Mucosa of descending colon (tissue), 3 donors: ENCODE measurements around the gene FUOM. TPM values are rescaled to one million over a fixed set of nuclear protein-coding genes. Genes with fewer than 3 reads are reported as not detected.

ENCODE experiments used
- ATAC-seq: fragments of 200-7000 bp; cut with Tn5 transposase; one replicate; pipeline ENCODE4 v1.9.1; 2020; ENCODE audit warnings: mild to moderate bottlenecking, moderate library complexity
- DNase-seq, 3 donors: peaks; one replicate each; pipeline ENCODE4 v3.0.0-alpha.2; 2020
- H3K36me3 ChIP-seq: fragments of 200-600 bp; one replicate; pipeline ENCODE4 v1.8.0; 2021; ENCODE audit warnings: low read depth, mild to moderate bottlenecking
- H3K4me1 ChIP-seq: fragments of 200-600 bp; one replicate; pipeline ENCODE4 v1.8.0; 2021; ENCODE audit warnings: low read depth, mild to moderate bottlenecking
- H3K4me3 ChIP-seq: fragments of 200-600 bp; one replicate; pipeline ENCODE4 v1.8.0; 2021; ENCODE audit warnings: mild to moderate bottlenecking
- H3K9me3 ChIP-seq: fragments of 200-600 bp; one replicate; pipeline ENCODE4 v1.8.0; 2021; ENCODE audit warnings: mild to moderate bottlenecking
- intact Hi-C, 2 donors: fragments of 100-400 bp; cut with DNase I in 1 of 2; cut with micrococcal nuclease in 1 of 2; formaldehyde crosslinking; loops; one replicate each; pipeline versions ENCODE4 v1.11.0 to v1.11.1; 2022; cut with DNase I, micrococcal nuclease
- total RNA-seq, 3 donors: library from RNA; stranded (reverse); fragmentation: NEBNext Ultra II Directional in 2 of 3; extraction: Animal tissue kit (Norgen Biotek cat#: 25700) in 2 of 3; gene quantifications; one replicate each; pipeline versions ENCODE4 v1.2.1 to v1.2.4, GENCODE V29; 2021 to 2023
- TF ChIP-seq, protein P1 (sequence below): fragments of 200-600 bp; IDR thresholded peaks from one replicate; pipeline ENCODE4 v1.8.0; 2022; ENCODE audit warnings: antibody characterized with exemption, mild to moderate bottlenecking
- donor health status: DM: no; HTN: no; CAD: no; lungs with moderate emphysema.
- donor health status: DM: no; HTN: no; CAD: no.
- donor health status: DM: no; HTN: yes; CAD: no.

FUOM gene
- total RNA-seq, 3 donors from 2014 or later = 13.5 to 22.2 (median 18.8) TPM

DNA sequence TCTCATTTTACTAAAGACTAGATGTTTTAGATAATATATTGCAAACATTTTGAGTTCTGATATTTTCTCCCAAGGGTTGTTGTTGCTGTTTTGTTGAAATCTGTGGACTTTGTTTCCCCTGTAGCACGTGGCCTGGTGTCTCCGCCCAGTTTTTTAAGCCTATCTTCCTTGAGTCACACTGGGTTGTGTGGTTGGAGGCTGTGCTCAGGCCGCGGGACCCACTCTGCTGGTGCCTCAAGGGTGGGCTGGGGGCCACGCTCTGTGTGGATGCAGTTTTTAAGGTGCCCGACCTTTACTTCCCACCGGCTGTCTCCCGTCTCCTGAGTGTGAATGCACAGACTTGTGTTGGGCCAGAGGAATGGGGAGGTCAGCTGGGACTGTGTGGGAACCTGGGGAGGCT is 14.9 kb downstream of the FUOM start:
- Histone ChIP-seq H3K36me3 (no peaks in the 10 kb centered on the region), H3K4me1 (peaks cover 7% of the 10 kb centered on the region), H3K4me3 (no peak overlapping the region), H3K9me3 (no peaks in the 10 kb centered on the region)
- no peak for DNase-seq
- ATAC-seq = no peak
- TF ChIP-seq, protein P1, sequence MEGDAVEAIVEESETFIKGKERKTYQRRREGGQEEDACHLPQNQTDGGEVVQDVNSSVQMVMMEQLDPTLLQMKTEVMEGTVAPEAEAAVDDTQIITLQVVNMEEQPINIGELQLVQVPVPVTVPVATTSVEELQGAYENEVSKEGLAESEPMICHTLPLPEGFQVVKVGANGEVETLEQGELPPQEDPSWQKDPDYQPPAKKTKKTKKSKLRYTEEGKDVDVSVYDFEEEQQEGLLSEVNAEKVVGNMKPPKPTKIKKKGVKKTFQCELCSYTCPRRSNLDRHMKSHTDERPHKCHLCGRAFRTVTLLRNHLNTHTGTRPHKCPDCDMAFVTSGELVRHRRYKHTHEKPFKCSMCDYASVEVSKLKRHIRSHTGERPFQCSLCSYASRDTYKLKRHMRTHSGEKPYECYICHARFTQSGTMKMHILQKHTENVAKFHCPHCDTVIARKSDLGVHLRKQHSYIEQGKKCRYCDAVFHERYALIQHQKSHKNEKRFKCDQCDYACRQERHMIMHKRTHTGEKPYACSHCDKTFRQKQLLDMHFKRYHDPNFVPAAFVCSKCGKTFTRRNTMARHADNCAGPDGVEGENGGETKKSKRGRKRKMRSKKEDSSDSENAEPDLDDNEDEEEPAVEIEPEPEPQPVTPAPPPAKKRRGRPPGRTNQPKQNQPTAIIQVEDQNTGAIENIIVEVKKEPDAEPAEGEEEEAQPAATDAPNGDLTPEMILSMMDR = no peak
- intact Hi-C loops = no loop called here

DNA sequence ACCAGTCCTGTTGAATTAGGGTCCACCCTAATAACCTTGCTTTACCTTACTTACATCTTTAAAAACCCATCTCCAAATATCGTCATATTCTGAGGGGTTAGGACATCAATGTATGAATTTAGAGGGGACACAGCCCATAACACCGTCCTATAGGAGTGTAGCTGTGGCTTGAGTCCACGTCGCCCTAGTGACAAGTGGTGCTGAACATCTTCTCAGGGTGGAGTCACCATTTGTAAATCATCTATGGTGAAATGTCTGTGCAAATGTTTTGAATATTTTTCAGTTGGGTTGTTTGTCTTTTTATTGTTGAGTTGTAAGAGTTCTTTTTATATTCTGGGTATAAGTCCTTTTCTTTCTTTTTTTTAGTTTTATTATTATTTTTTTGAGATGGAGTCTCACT is 15.8 kb downstream of the FUOM start:
- no peaks in the 10 kb centered on the region for H3K9me3 ChIP-seq
- peaks cover 5% of the 10 kb centered on the region for H3K4me1 ChIP-seq
- DNase-seq (no peak), ATAC-seq (no peak)
- H3K36me3 ChIP-seq = no peaks in the 10 kb centered on the region
- intact Hi-C loops = no loop called here
- TF ChIP-seq, protein P1 = no peak
- H3K4me3 ChIP-seq = no peak overlapping the region

DNA sequence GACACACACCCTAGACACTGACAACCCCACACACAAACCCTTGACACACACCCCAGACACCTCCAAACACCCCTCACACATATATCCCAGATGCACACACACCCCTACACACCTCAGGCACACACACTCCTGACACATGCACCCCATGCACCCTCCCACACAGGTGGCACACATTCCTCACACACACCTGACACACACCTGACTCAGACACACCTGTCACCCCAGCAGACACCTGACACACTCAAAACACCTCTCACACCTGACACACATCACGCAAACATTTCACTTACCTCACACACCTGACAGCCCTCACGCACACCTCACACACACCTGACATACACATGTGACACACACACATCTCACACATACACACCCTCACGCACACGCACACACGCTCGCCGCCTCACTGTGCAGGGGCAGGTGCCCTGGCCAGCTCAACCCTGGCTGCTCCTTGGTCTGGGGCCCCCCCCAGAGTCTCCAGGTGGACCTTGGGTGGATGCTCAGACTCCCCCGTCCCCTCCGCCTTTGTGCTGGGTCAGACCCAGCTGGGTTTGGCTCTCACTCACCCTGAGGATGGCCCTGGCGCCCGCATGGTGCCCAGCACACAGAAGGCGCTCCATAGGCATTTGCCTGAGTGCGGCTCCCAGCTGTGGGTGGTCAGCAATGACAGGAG is 18.0 kb downstream of the FUOM start:
- Histone ChIP-seq H3K9me3 (no peaks in the 10 kb centered on the region), H3K4me3 (no peak overlapping the region), H3K4me1 (peaks cover 14% of the 10 kb centered on the region), H3K36me3 (no peaks in the 10 kb centered on the region)
- intact Hi-C loops = no loop called here
- ATAC-seq (no peak), DNase-seq (no peak)
- TF ChIP-seq, protein P1 = no peak

DNA sequence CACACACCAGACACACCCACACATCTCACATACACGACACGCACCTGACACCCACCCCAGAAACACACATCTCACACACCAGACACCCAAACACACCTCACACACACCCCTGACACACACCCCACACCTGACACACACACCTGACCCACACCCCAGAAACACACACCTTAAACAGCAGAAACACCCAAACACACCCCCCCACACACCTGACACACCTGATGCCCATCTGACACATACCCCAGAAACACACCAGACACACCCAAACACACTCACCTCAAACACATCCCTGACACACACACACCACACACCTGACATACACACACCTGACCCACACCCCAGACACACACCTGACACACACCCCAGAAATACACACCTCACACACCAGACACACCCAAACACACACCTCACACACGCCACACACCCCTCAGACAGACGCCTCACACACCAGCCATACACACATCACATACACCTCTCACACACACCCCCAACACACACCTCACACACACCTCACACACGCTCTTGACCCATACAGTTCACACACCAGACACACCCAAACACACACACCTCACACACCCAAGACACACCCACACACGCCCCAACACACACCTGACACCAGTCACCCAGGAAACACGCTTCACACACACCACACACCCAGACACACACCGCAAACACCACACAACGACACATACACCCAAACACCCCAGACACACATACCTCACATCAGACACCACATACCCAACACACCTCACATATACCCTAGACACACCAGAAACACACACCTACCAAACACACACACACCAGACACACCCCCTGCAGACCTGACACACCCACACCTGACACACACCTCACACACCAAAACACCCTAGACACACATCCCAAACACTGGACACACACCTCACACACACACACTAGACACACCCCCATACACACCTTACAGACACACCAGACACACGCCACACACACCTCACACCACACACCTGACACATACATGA is 19.4 kb downstream of the FUOM start:
- Histone ChIP-seq H3K4me1 (peaks cover 14% of the 10 kb centered on the region), H3K9me3 (no peaks in the 10 kb centered on the region), H3K4me3 (no peak overlapping the region), H3K36me3 (no peaks in the 10 kb centered on the region)
- TF ChIP-seq, protein P1 = no peak
- no peak for DNase-seq
- no peak for ATAC-seq
- intact Hi-C loops = no loop called here

DNA sequence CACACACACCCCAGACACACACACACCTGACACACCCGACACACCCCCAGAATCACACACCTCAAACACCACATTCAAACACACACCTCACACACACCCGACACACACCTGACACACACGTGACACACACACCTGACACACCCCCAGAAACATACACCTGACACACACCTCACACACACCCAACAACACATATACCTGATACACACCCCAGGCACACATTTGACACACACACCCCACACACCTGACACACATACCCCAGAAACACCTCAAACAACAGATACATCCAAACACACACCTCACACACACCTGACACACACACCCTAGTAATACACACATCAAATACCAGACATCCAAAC is 20.5 kb downstream of the FUOM start:
- peaks cover 14% of the 10 kb centered on the region for H3K4me1 ChIP-seq
- intact Hi-C loops = no loop called here
- ATAC-seq (no peak), DNase-seq (no peak)
- no peaks in the 10 kb centered on the region for H3K9me3 ChIP-seq
- TF ChIP-seq, protein P1 = no peak
- no peak overlapping the region for H3K4me3 ChIP-seq
- no peaks in the 10 kb centered on the region for H3K36me3 ChIP-seq
